H9 (cell line): ENCODE results near the gene GRAMD1B. TPM values are rescaled to one million over a fixed set of nuclear protein-coding genes. Genes with fewer than 3 reads are reported as not detected.

Experiments used
- DNase-seq: peaks from one replicate; pipeline ENCODE4 v3.0.0-alpha.2; 2017
- H2AFZ ChIP-seq: one replicate; pipeline ENCODE4 v1.6.1; 2013; ENCODE audit warnings: mild to moderate bottlenecking, low read length, control low read depth, moderate library complexity
- H2AK5ac ChIP-seq: 2 replicates; pipeline ENCODE4 v1.6.1; 2013; ENCODE audit warnings: low read length, control low read depth, mixed read lengths; ENCODE audit not compliant: insufficient read length
- H2BK120ac ChIP-seq: one replicate; pipeline ENCODE4 v1.6.1; 2013; ENCODE audit warnings: low read depth, mild to moderate bottlenecking, low read length, control low read depth, inconsistent platforms; ENCODE audit not compliant: poor library complexity, severe bottlenecking
- H2BK12ac ChIP-seq: 2 replicates; pipeline ENCODE4 v1.6.1; 2013; ENCODE audit warnings: low read length, control low read depth, mixed read lengths, low read depth; ENCODE audit not compliant: insufficient read length
- H2BK15ac ChIP-seq: 2 replicates; pipeline ENCODE4 v1.6.1; 2013; ENCODE audit warnings: low read depth, low read length, control low read depth
- H2BK20ac ChIP-seq: one replicate; pipeline ENCODE4 v1.6.1; 2013; ENCODE audit warnings: low read depth, mild to moderate bottlenecking, low read length, control low read depth, inconsistent platforms; ENCODE audit not compliant: poor library complexity, severe bottlenecking
- H2BK5ac ChIP-seq: 2 replicates; pipeline ENCODE4 v1.6.1; 2013; ENCODE audit warnings: low read length, control low read depth, mixed read lengths; ENCODE audit not compliant: insufficient read length
- H3K14ac ChIP-seq: 2 replicates; pipeline ENCODE4 v1.6.1; 2013; ENCODE audit warnings: low read length, control low read depth; ENCODE audit not compliant: insufficient read depth
- H3K18ac ChIP-seq: 2 replicates; pipeline ENCODE4 v1.6.1; 2013; ENCODE audit warnings: low read depth, mild to moderate bottlenecking, mixed read lengths, low read length, control low read depth; ENCODE audit not compliant: insufficient read length
- H3K23ac ChIP-seq: 2 replicates; pipeline ENCODE4 v1.6.1; 2013; ENCODE audit warnings: low read length, control low read depth, mixed read lengths, low read depth; ENCODE audit not compliant: insufficient read length
- H3K23me2 ChIP-seq: 2 replicates; pipeline ENCODE4 v1.6.1; 2013; ENCODE audit warnings: low read depth, mild to moderate bottlenecking, mixed read lengths, low read length, control low read depth; ENCODE audit not compliant: insufficient read length, poor library complexity, severe bottlenecking
- H3K27ac ChIP-seq: 2 replicates; pipeline ENCODE4 v1.5.1; 2013; ENCODE audit warnings: low read length, control low read depth, mixed read lengths, low read depth; ENCODE audit not compliant: insufficient read length
- H3K27me3 ChIP-seq: 2 replicates; pipeline ENCODE4 v1.6.1; 2013; ENCODE audit warnings: low read length, control low read depth, inconsistent platforms; ENCODE audit not compliant: insufficient read depth
- H3K4ac ChIP-seq: 2 replicates; pipeline ENCODE4 v1.6.1; 2013; ENCODE audit warnings: low read depth, mild to moderate bottlenecking, control low read depth, inconsistent platforms, low read length, moderate library complexity
- H3K4me1 ChIP-seq: 2 replicates; pipeline ENCODE4 v1.6.1; 2013; ENCODE audit warnings: low read length, control low read depth, inconsistent platforms; ENCODE audit not compliant: insufficient read depth
- H3K4me2 ChIP-seq: 2 replicates; pipeline ENCODE4 v1.6.1; 2013; ENCODE audit warnings: low read length, control low read depth, mixed read lengths; ENCODE audit not compliant: insufficient read length, insufficient read depth
- H3K56ac ChIP-seq: 2 replicates; pipeline ENCODE4 v1.6.1; 2013; ENCODE audit warnings: low read depth, mild to moderate bottlenecking, mixed read lengths, low read length, control low read depth; ENCODE audit not compliant: insufficient read length
- H3K79me1 ChIP-seq: 2 replicates; pipeline ENCODE4 v1.6.1; 2013; ENCODE audit warnings: low read depth, mild to moderate bottlenecking, moderate library complexity, low read length, control low read depth, inconsistent platforms; ENCODE audit not compliant: insufficient read depth, poor library complexity, severe bottlenecking
- H3K79me2 ChIP-seq: 2 replicates; pipeline ENCODE4 v1.6.1; 2013; ENCODE audit warnings: low read length, control low read depth, inconsistent platforms; ENCODE audit not compliant: insufficient read depth
- H3K9ac ChIP-seq: 2 replicates; pipeline ENCODE4 v1.6.1; 2013; ENCODE audit warnings: low read length, control low read depth, mixed read lengths; ENCODE audit not compliant: insufficient read length; ENCODE audit errors: extremely low read depth
- H3K9me3 ChIP-seq: one replicate; pipeline ENCODE4 v1.6.1; 2013; ENCODE audit warnings: low read depth, low read length, inconsistent platforms; ENCODE audit not compliant: control insufficient read depth
- H3T11ph ChIP-seq: one replicate; pipeline ENCODE4 v1.6.1; 2013; ENCODE audit warnings: mild to moderate bottlenecking, low read length, control low read depth, inconsistent platforms
- H4K20me1 ChIP-seq: one replicate; pipeline ENCODE4 v1.6.1; 2013; ENCODE audit not compliant: control insufficient read depth, insufficient read length, insufficient read depth
- H4K5ac ChIP-seq: 2 replicates; pipeline ENCODE4 v1.6.1; 2013; ENCODE audit warnings: low read depth, mild to moderate bottlenecking, mixed read lengths, low read length, control low read depth; ENCODE audit not compliant: insufficient read length
- H4K8ac ChIP-seq: replicated peaks from 2 replicates; pipeline ENCODE4 v1.6.1; 2013; ENCODE audit warnings: low read length, control low read depth, mixed read lengths, low read depth; ENCODE audit not compliant: insufficient read length
- H4K91ac ChIP-seq: 2 replicates; pipeline ENCODE4 v1.6.1; 2013; ENCODE audit warnings: low read depth, mild to moderate bottlenecking, moderate library complexity, mixed read lengths, low read length, control low read depth; ENCODE audit not compliant: insufficient read length
- H3K27ac Mint-ChIP-seq, 3 experiments: 2 replicates in 2 of 3; 3 replicates in 1 of 3; pipeline ENCODE4 v1.8.0; 2020 to 2021; ENCODE audit warnings: mixed read lengths in 3 of 3, mild to moderate bottlenecking in 1 of 3, moderate library complexity in 1 of 3
- H3K27me3 Mint-ChIP-seq: 2 replicates; pipeline ENCODE4 v1.8.0; 2021; ENCODE audit warnings: low read depth, mild to moderate bottlenecking, moderate library complexity, mixed read lengths
- H3K36me3 Mint-ChIP-seq, 3 experiments: 2 replicates in 2 of 3; 3 replicates in 1 of 3; pipeline ENCODE4 v1.8.0; 2020 to 2021; ENCODE audit warnings: low read depth in 3 of 3, mixed read lengths in 3 of 3; ENCODE audit not compliant: insufficient read depth in 1 of 3
- H3K4me1 Mint-ChIP-seq, 2 experiments: 2 replicates each; pipeline ENCODE4 v1.8.0; 2020; ENCODE audit warnings: mixed read lengths in 2 of 2
- H3K4me3 Mint-ChIP-seq, 2 experiments: 2 replicates in 1 of 2; 3 replicates in 1 of 2; pipeline ENCODE4 v1.8.0; 2020 to 2021; ENCODE audit warnings: mild to moderate bottlenecking in 2 of 2, mixed read lengths in 2 of 2, moderate library complexity in 1 of 2
- H3K9me3 Mint-ChIP-seq, 2 experiments: 2 replicates in 1 of 2; 3 replicates in 1 of 2; pipeline ENCODE4 v1.8.0; 2020; ENCODE audit warnings: mild to moderate bottlenecking in 2 of 2, mixed read lengths in 2 of 2, moderate library complexity in 1 of 2
- CTCF ChIP-seq: fragments of 200-600 bp; sonication (generic); conservative IDR thresholded peaks from 3 replicates; pipeline ENCODE4 v1.8.0; 2021; ENCODE audit warnings: antibody characterized with exemption, mild to moderate bottlenecking
- WGBS: extraction: QIAGEN DNeasy Blood & Tissue Kit; methylation state at CpG from one replicate; pipeline ENCODE4 v1.1.7; 2013; ENCODE audit warnings: missing lambda C conversion rate, low lambda C conversion rate, mixed read lengths; ENCODE audit not compliant: insufficient read length; ENCODE audit errors: extremely low coverage; 5-methylcytosine and 5-hydroxymethylcytosine counted together
- total RNA-seq: library from RNA; stranded (reverse); gene quantifications from 2 replicates; pipeline ENCODE4 v1.2.1, GENCODE V29; 2021

The GRAMD1B gene
- total RNA-seq, 1 experiment from 2014 or later, result 25.9 TPM

GRCh38 chr11:123616505-123617198, 186.6 kb downstream of the GRAMD1B start:
- Histone ChIP-seq H3T11ph (no peak overlapping the region), H4K91ac (no peak overlapping the region), H2BK12ac (no peak overlapping the region), H3K79me2 (no peaks in the 10 kb centered on the region), H2BK20ac (no peak overlapping the region), H4K20me1 (no peaks in the 10 kb centered on the region), H2BK5ac (no peak overlapping the region), H3K56ac (no peak overlapping the region), H3K9me3 (no peaks in the 10 kb centered on the region), H2AFZ (no peak overlapping the region), H2BK15ac (no peak overlapping the region), H3K9ac (no peak overlapping the region), H3K4ac (no peak overlapping the region), H3K14ac (no peak overlapping the region), H3K23ac (no peak overlapping the region), H4K8ac (no peak overlapping the region), H2BK120ac (no peak overlapping the region), H3K4me1 (no peaks in the 10 kb centered on the region), H3K27me3 (no peaks in the 10 kb centered on the region), H3K4me2 (no peak overlapping the region), H4K5ac (no peak overlapping the region), H3K27ac (no peak overlapping the region), H2AK5ac (no peak overlapping the region), H3K79me1 (no peaks in the 10 kb centered on the region), H3K23me2 (no peaks in the 10 kb centered on the region), H3K18ac (no peak overlapping the region)
- Mint-ChIP-seq H3K27me3 (no peaks in the 10 kb centered on the region), H3K9me3 (no peaks in the 10 kb centered on the region), H3K36me3 (peaks cover 12 to 84% (median 71%) of the 10 kb centered on the region in 3 experiments; a peak in 6 of 7 replicates), H3K4me3 (no peak overlapping the region), H3K4me1 (peaks cover 3% of the 10 kb centered on the region in 2 experiments; a peak in 3 of 4 replicates), H3K27ac (peak overlapping the region in 2 of 3 experiments; percentile 4 to 46; a peak in 3 of 7 replicates)
- DNase-seq, result no peak
- no peak for TF ChIP-seq CTCF
- WGBS, result no CpG with 5 or more reads among the region's 11 CpGs
